Ovary (tissue), 9 donors: ENCODE results near the gene HUNK. TPM values are rescaled to one million over a fixed set of nuclear protein-coding genes. Genes with fewer than 3 reads are reported as not detected.

Experiments used
- DNase-seq, 5 donors: peaks; one replicate each; pipeline ENCODE4 v3.0.0-alpha.2; 2019 to 2020
- H3K27ac ChIP-seq, 2 donors: fragments of 200-600 bp; one replicate each; pipeline versions ENCODE4 v1.5.1 to v1.8.0; 2019 to 2022
- H3K27me3 ChIP-seq: fragments of 200-600 bp; one replicate; pipeline ENCODE4 v1.8.0; 2022
- H3K36me3 ChIP-seq: fragments of 200-600 bp; sonication (generic); one replicate; pipeline ENCODE4 v1.5.1; 2019
- H3K4me1 ChIP-seq: one replicate; pipeline ENCODE4 v1.8.1; 2013; ENCODE audit warnings: mild to moderate bottlenecking, moderate library complexity; ENCODE audit not compliant: insufficient read depth
- H3K4me3 ChIP-seq: fragments of 200-600 bp; sonication (generic); one replicate; pipeline ENCODE4 v1.5.1; 2017
- H3K9me3 ChIP-seq, 2 donors: fragments of 200-600 bp in 1 of 2; sonication (generic) in 1 of 2; one replicate each; pipeline versions ENCODE4 v1.5.1 to v1.8.1; 2013 to 2019; ENCODE audit warnings: mild to moderate bottlenecking in 1 of 2, moderate library complexity in 1 of 2
- EP300 ChIP-seq: sonication (generic); formaldehyde crosslinking; IDR thresholded peaks from one replicate; pipeline ENCODE4 v1.6.1; 2017; ENCODE audit warnings: antibody characterized with exemption
- POLR2A ChIP-seq: fragments of 450-650 bp; IDR thresholded peaks from one replicate; pipeline ENCODE4 v1.6.1; 2017; ENCODE audit warnings: antibody characterized with exemption, mild to moderate bottlenecking, moderate library complexity
- WGBS, 3 donors: extraction: QIAGEN DNeasy Blood & Tissue Kit in 1 of 3; methylation state at CpG; one replicate each; pipeline versions ENCODE4 v1.1.5 to v1.1.7; 2013 to 2017; 5-methylcytosine and 5-hydroxymethylcytosine counted together
- intact Hi-C, 4 donors: fragments of 100-400 bp; cut with DNase I; formaldehyde crosslinking; loops; one replicate each; pipeline versions ENCODE4 v1.11.0 to v1.15.1; 2022 to 2023
- polyA plus RNA-seq, 2 donors: library from polyadenylated mRNA; stranded (reverse); fragments of 200-250 nt in 1 of 2; fragments of 350-450 nt in 1 of 2; fragmentation: Illumina TruSeq in 1 of 2; extraction: RNeasy Lipid Tissue Mini Kit (QIAGEN cat#74804) in 1 of 2; gene quantifications; one replicate each; pipeline ENCODE4 v1.2.3, GENCODE V29; 2013 to 2014
- total RNA-seq, 7 donors: library from RNA; depleted of rRNA in 2 of 7; stranded (reverse); fragments of >200 nt in 2 of 7; fragmentation: NEBNext Ultra II Directional in 3 of 7; extraction: Animal tissue kit (Norgen Biotek cat#: 25700) in 3 of 7; gene quantifications; one replicate each; pipeline versions ENCODE4 v1.1.0 to v1.2.4, GENCODE V29; 2016 to 2023
- TF ChIP-seq, protein P1 (sequence below), 3 donors: fragments of 450-650 bp in 2 of 3; fragments of 200-600 bp in 1 of 3; IDR thresholded peaks; one replicate each; pipeline versions ENCODE4 v1.5.1 to v1.8.0; 2016 to 2022; ENCODE audit warnings: antibody characterized with exemption in 3 of 3, mild to moderate bottlenecking in 1 of 3
- donor health status: DM: no; HTN: no; CAD: no; lungs with moderate emphysema.
- donor health status: DM: no; HTN: no; CAD: no.
- donor health status: Bipolar disorder and iron deficiency.
- donor health status: DM: yes; HTN: yes; CAD: no.
- donor health status: DM: no; HTN: no; CAD: no.
- donor health status: DM: yes; HTN: yes; CAD: no.

Gene HUNK
- total and polyA plus RNA-seq, 9 donors: under 0.01 to 4.9 (median 1.6) TPM

DNA sequence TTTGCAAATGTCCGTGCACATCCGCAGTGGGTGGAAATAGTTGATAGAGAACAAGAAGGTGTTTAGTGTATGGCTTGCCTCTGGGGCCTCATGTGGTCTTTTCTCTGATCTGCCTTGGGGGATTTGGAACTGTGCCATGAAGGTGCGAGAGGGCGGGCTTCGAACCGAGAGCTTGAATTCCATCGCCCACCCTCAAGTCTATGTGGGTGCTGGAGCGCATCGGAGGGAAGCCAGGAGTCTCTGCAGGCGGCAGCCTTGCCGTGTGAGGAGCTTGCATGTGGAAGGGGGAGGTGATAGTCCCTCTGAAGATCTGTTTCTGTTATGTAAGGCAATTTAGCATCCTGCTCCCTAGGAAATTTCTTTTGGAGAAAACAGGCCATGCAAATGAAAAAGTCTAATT, 119.6 kb downstream of the HUNK start:
- H3K36me3 ChIP-seq: no peaks in the 10 kb centered on the region
- no peak overlapping the region for H3K4me3 ChIP-seq
- no peak for DNase-seq
- no peak overlapping the region for H3K27ac ChIP-seq
- H3K27me3 ChIP-seq: no peaks in the 10 kb centered on the region
- H3K4me1 ChIP-seq: peaks cover 2% of the 10 kb centered on the region
- 90 to 94% (median 91%) methylated on average over 11 of the region's 11 CpGs for WGBS, 3 donors
- no peaks in the 10 kb centered on the region for H3K9me3 ChIP-seq
- intact Hi-C loops: no loop called here
- TF ChIP-seq, protein P1, sequence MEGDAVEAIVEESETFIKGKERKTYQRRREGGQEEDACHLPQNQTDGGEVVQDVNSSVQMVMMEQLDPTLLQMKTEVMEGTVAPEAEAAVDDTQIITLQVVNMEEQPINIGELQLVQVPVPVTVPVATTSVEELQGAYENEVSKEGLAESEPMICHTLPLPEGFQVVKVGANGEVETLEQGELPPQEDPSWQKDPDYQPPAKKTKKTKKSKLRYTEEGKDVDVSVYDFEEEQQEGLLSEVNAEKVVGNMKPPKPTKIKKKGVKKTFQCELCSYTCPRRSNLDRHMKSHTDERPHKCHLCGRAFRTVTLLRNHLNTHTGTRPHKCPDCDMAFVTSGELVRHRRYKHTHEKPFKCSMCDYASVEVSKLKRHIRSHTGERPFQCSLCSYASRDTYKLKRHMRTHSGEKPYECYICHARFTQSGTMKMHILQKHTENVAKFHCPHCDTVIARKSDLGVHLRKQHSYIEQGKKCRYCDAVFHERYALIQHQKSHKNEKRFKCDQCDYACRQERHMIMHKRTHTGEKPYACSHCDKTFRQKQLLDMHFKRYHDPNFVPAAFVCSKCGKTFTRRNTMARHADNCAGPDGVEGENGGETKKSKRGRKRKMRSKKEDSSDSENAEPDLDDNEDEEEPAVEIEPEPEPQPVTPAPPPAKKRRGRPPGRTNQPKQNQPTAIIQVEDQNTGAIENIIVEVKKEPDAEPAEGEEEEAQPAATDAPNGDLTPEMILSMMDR (IDR thresholded peaks at IDR 0.05): no peak
- TF ChIP-seq POLR2A (no peak), EP300 (no peak)

DNA sequence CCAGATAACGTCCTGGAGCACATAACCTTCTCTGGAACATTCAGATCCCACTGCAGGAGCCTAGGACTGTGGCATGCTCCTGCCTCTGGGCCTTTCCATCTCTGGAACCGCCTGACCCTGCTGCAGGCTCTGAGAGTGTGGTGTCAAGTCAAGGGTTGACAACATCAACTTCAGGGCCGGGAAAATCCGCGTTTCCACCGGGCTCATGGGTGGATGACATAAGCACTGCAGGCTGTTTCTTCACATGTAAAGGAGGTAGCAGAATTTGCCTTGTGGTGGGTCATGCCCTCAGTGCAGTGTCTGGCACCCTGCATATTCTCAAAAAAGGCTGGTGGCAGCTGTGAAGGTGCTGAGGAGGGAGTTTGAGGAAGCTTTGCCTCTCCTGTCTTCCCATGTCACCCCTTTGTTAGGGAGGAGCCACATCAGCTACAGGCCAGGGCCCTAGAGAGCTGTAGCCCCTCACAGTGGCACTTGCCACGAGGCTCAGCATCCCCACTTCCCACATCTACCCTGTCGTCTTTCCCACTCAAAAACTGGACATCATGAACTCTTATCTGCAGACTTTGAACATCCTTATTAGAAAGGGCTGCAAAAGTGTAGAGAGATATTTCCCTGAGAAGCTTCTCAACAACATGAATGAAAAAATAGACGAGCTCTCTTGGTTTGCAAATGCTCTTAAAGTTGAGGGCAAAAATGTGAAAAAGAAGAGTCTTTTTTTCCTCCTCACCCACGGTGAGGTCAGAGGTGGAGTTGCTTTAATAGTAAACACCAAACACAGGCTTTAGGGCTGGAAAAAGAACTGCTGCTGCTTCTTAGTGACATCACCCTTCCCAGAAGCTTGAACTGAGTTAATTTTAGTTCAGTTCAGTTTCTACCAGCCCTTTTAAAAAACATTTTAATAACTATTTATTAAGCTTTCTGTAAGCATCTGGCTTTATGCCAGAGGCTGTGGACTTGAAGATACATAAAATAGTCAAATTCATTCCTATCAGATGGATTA, 121.3 kb downstream of the HUNK start:
- WGBS, 3 donors: 57 to 66% (median 59%) methylated on average over 10 of the region's 10 CpGs
- intact Hi-C loops: no loop called here
- H3K27ac ChIP-seq: no peak overlapping the region
- peaks cover 2% of the 10 kb centered on the region for H3K4me1 ChIP-seq
- H3K9me3 ChIP-seq: no peaks in the 10 kb centered on the region
- H3K4me3 ChIP-seq: no peak overlapping the region
- no peak for DNase-seq
- no peaks in the 10 kb centered on the region for H3K27me3 ChIP-seq
- TF ChIP-seq EP300: no peak
- no peak for TF ChIP-seq POLR2A
- TF ChIP-seq, protein P1 (IDR thresholded peaks at IDR 0.05): no peak
- no peaks in the 10 kb centered on the region for H3K36me3 ChIP-seq

DNA sequence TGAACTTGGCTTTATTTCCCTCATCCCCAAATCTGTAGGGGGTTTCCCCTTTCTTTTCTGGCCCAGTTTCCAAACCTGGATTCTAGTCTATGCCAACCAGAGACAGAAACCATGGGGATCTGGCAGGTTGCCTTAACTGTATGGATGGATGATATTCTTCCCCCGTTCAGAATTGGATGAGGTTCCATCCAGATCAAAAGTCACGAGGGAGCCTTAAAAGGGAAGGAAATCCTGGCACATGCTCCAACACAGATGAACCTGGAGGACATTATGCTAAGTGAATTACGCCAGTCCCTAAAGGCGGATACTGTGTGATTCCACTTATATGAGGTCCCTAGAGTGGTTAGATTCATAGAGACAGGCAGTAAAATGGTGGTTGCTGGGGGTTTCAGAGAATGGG, 124.4 kb downstream of the HUNK start:
- WGBS, 3 donors: 67 to 76% (median 73%) methylated on average over 4 of the region's 4 CpGs
- Histone ChIP-seq H3K36me3 (no peaks in the 10 kb centered on the region), H3K27me3 (no peaks in the 10 kb centered on the region), H3K9me3 (no peaks in the 10 kb centered on the region), H3K27ac (no peak overlapping the region), H3K4me1 (peaks cover 2% of the 10 kb centered on the region), H3K4me3 (no peak overlapping the region)
- TF ChIP-seq, protein P1 (IDR thresholded peaks at IDR 0.05): no peak
- no peak for TF ChIP-seq POLR2A
- no peak for TF ChIP-seq EP300
- intact Hi-C loops: no loop called here
- no peak for DNase-seq

DNA sequence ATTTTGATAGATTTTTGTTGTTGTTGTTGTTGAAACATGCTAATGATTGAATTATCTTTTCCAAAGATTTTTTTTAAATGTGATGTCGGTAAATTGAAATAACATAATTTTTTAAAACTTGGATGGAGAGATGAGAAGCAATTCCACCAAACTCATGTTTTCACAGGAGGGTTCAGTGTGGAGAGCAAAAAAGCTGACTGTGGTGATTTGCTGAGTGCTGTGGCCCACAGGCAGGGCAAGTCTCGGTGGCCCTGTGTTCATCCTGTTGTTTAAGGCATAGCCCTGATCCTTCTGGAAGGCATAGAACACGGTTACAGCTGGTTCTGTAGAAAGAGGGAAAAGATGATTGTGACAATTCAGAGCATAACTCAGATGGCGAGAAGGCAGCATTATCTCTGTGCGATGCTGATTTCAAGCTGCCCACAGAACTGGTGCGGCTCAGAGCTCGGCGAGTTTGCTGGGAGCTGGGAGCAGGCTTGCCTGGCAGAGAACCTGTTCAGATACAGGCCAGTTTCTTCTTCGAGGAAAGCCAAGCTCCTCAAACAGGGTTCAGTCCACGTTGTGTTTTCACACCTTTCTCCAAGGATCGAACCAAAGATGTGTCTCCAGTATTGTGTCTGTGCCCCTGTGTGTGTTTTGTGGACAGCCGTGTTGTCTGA, 127.1 kb downstream of the HUNK start:
- 90 to 93% (median 91%) methylated on average over 12 of the region's 12 CpGs for WGBS, 3 donors
- no peak for DNase-seq
- Histone ChIP-seq H3K9me3 (no peaks in the 10 kb centered on the region), H3K36me3 (no peaks in the 10 kb centered on the region), H3K4me1 (no peaks in the 10 kb centered on the region), H3K27ac (no peak overlapping the region), H3K27me3 (no peaks in the 10 kb centered on the region), H3K4me3 (no peak overlapping the region)
- TF ChIP-seq, protein P1 (IDR thresholded peaks at IDR 0.05): no peak
- TF ChIP-seq POLR2A (no peak), EP300 (no peak)
- intact Hi-C loops: no loop called here
